GM19324 (cell line): ENCODE data around the gene FAM114A1.

Source experiments
- ATAC-seq: cut with Tn5 transposase; IDR thresholded peaks from one replicate; pipeline ENCODE4 v1.9.1; 2021; ENCODE audit warnings: mild to moderate bottlenecking, moderate library complexity; ENCODE audit not compliant: unreplicated experiment, low FRiP score

Gene FAM114A1

GRCh38 chr4:38994135-38994534 lies 126.5 kb downstream of the FAM114A1 start:
- ATAC-seq, result no peak
